Lower leg skin (tissue), 4 donors: ENCODE measurements around the gene OPN3. TPM values are rescaled to one million over a fixed set of nuclear protein-coding genes. Genes with fewer than 3 reads are reported as not detected.

Source experiments
- DNase-seq, 2 donors: peaks; one replicate each; pipeline ENCODE4 v3.0.0-alpha.2; 2019; ENCODE audit warnings: low spot score in 2 of 2
- H3K4me3 ChIP-seq: fragments of 200-600 bp; sonication (generic); 2 replicates; pipeline ENCODE4 v1.5.1; 2017; ENCODE audit warnings: mild to moderate bottlenecking, low read depth; ENCODE audit not compliant: poor library complexity, severe bottlenecking
- POLR2A ChIP-seq, 2 donors: fragments of 450-650 bp; IDR thresholded peaks; one replicate each; pipeline ENCODE4 v1.6.1; 2016 to 2017; ENCODE audit warnings: antibody characterized with exemption in 2 of 2, mild to moderate bottlenecking in 1 of 2, moderate library complexity in 1 of 2
- WGBS, 2 donors: methylation state at CpG; one replicate each; pipeline ENCODE4 v1.1.5; 2018; 5-methylcytosine and 5-hydroxymethylcytosine counted together
- intact Hi-C: fragments of 100-400 bp; cut with DNase I; formaldehyde crosslinking; loops from one replicate; pipeline ENCODE4 v1.15.0; 2023; ENCODE audit warnings: low total_unique reads
- total RNA-seq, 4 donors: library from RNA; depleted of rRNA; stranded (reverse); fragments of >200 nt; gene quantifications; one replicate each; pipeline ENCODE4 v1.1.0, GENCODE V29; 2016
- TF ChIP-seq, protein P1 (sequence below), 3 donors: fragments of 450-650 bp; IDR thresholded peaks; one replicate each; pipeline ENCODE4 v1.5.1; 2016; ENCODE audit warnings: antibody characterized with exemption in 3 of 3, mild to moderate bottlenecking in 3 of 3, moderate library complexity in 2 of 3

OPN3 gene
- total RNA-seq, 4 donors from 2014 or later, result 22.2 to 34.6 (median 32.1) TPM

DNA sequence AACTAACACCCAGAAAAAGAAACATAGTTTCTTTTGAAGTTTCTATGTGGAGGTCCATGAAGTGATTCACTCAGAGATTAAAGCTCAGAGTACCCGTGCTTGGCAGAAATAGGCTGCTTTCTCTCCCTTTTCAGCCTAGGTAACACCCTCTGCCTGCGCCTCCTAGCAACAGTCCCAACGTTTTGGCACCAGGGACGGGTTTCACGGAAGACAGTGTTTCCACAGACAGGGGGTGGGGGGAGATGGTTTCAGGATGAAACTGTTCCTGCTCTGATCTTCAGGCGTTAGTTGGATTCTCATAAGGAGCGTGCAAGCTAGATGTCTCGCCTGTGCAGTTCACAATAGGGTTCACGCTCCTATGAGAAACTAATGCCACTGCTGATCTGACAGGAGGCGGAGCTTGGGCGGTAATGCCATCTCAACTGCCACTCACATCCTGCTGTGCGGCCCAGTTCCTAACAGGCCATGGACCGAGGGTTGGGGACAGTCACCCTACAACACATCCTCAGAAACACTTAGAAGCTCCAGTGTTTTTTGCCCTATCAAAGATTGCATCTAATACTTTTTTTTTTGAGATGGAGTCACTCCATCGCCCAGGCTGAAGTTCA lies 53.2 kb downstream of the OPN3 start:
- intact Hi-C loops, result no loop called here
- TF ChIP-seq POLR2A (IDR thresholded peaks at IDR 0.05), result no peak
- TF ChIP-seq, protein P1, sequence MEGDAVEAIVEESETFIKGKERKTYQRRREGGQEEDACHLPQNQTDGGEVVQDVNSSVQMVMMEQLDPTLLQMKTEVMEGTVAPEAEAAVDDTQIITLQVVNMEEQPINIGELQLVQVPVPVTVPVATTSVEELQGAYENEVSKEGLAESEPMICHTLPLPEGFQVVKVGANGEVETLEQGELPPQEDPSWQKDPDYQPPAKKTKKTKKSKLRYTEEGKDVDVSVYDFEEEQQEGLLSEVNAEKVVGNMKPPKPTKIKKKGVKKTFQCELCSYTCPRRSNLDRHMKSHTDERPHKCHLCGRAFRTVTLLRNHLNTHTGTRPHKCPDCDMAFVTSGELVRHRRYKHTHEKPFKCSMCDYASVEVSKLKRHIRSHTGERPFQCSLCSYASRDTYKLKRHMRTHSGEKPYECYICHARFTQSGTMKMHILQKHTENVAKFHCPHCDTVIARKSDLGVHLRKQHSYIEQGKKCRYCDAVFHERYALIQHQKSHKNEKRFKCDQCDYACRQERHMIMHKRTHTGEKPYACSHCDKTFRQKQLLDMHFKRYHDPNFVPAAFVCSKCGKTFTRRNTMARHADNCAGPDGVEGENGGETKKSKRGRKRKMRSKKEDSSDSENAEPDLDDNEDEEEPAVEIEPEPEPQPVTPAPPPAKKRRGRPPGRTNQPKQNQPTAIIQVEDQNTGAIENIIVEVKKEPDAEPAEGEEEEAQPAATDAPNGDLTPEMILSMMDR (IDR thresholded peaks at IDR 0.05), result no peak
- H3K4me3 ChIP-seq, result no peak overlapping the region
- 76 to 85% methylated on average over 14 of the region's 14 CpGs for WGBS, 2 donors
- DNase-seq, result no peak

DNA sequence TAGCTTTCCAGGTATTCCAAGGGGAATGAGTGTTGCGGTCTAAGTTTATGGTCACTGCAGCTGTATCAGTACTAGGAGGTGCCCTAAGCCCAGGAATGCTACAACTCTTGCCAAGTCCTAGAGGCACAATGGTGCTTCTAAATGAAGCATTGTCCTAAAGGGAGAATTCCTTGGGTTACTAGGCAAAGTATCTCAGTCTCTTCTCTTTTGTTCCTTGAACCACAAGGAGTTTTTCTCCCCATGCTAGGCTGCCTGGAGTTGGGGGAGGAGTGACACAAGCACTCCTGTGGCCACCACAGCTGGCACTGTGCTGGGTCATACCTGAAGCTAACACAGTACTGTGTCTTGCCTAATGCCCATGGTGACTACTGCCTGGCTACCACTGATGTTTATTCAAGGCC lies 57.2 kb downstream of the OPN3 start:
- no peak for DNase-seq
- no peak overlapping the region for H3K4me3 ChIP-seq
- WGBS, 2 donors, result 63 to 73% methylated on average over 1 of the region's 1 CpG
- intact Hi-C loops, result no loop called here
- no peak for TF ChIP-seq POLR2A (IDR thresholded peaks at IDR 0.05)
- TF ChIP-seq, protein P1 (IDR thresholded peaks at IDR 0.05), result no peak

DNA sequence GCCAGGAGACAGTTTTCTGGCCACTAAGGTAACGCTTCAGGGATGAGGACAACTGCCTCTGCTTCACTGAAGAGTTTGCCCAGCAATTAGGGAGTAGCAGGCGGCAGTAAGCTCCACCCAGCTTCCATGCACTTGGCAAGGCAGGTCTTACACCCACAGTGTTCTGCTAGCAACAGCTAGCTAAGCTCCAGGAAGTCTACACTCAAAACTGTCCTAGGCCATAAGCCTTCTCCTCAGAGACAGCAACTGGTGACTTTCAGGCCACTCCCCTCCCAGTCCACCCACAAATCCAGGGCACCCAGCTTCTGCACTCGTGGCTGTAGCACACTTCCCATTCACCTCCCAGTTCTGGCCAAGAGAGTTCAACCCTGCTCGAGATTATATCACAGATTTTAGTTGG lies 60.7 kb downstream of the OPN3 start:
- no peak overlapping the region for H3K4me3 ChIP-seq
- intact Hi-C loops, result no loop called here
- DNase-seq, result no peak
- WGBS, 2 donors, result 53 to 65% methylated on average over 4 of the region's 4 CpGs
- TF ChIP-seq POLR2A (IDR thresholded peaks at IDR 0.05), result no peak
- TF ChIP-seq, protein P1 (IDR thresholded peaks at IDR 0.05), result no peak

DNA sequence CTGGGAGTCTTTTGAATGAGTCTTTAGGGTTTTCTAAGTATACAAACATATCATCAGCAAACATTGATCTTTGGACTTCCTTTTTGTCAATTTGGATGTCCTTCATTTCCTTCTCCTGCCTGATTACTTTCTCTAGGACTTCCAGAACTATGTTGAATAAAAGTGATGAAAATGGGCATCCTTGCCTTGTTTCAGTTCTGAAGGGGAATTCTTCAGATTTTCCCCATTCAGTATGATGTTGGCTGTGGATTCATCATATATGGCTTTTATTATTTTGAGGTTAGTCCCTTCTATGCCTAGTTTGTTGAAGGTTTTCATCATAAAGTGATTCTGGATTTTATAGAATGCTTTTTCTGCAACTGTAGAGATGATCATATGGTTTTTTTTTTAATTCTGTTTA lies 66.0 kb downstream of the OPN3 start:
- intact Hi-C loops, result no loop called here
- no peak for DNase-seq
- TF ChIP-seq POLR2A (IDR thresholded peaks at IDR 0.05), result no peak
- TF ChIP-seq, protein P1 (IDR thresholded peaks at IDR 0.05), result no peak
- no peak overlapping the region for H3K4me3 ChIP-seq

DNA sequence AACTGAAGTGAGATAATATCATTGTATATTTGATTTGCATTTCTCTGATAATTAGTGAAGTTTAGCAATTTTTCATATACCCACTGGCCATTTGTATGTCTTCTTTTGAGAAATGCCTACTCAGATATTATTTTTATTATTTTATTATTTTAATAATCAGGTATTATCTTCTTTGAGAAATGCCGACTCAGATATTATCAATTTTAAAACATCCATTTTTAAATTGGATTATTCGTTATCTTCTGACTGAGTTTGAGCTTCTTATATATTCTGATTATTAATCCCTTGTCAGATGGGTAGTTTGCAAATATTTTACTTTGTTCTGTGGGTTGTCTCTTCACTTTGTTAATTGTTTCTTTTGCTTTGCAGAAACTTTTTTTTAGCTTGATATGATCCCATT lies 70.3 kb downstream of the OPN3 start:
- 87 to 88% methylated on average over 2 of the region's 2 CpGs for WGBS, 2 donors
- intact Hi-C loops, result no loop called here
- no peak for TF ChIP-seq POLR2A (IDR thresholded peaks at IDR 0.05)
- TF ChIP-seq, protein P1 (IDR thresholded peaks at IDR 0.05), result no peak

DNA sequence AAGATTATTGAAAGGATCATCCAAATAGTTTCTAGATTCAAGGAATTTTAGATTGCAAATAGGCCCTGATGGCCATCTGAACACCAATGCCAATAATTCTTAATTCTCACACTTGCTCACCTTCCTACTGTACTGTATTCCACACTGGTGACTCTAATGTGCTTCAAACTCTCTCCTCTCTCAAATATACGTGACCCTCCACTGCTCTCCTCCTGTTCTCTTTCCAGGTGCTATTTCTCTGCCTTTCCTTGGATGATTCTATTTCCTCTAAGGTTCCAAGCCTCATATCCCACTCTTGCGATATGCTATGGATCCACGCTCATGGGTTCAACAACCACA lies 79.4 kb downstream of the OPN3 start:
- H3K4me3 ChIP-seq, result no peak overlapping the region
- DNase-seq, result no peak
- TF ChIP-seq POLR2A (IDR thresholded peaks at IDR 0.05), result no peak
- TF ChIP-seq, protein P1 (IDR thresholded peaks at IDR 0.05), result no peak
- 86 to 93% methylated on average over 3 of the region's 3 CpGs for WGBS, 2 donors
- intact Hi-C loops, result no loop called here

More for the DNA sequence above, 70.3 kb downstream of the OPN3 start:
- DNase-seq, result no peak
- no peak overlapping the region for H3K4me3 ChIP-seq
